HepG2 (cell line): ENCODE data around the gene CDC37. TPM values are rescaled to one million over a fixed set of nuclear protein-coding genes. Genes with fewer than 3 reads are reported as not detected.

Experiments used
- FIP1L1 ChIP-seq: fragments of 200-400 bp; formaldehyde crosslinking; IDR thresholded peaks from 2 replicates; pipeline ENCODE4 v1.6.1; 2018; ENCODE audit warnings: low read depth, mild to moderate bottlenecking, low read length, moderate library complexity, borderline replicate concordance; ENCODE audit not compliant: insufficient read depth
- KDM1A ChIP-seq: IDR thresholded peaks from 2 replicates; pipeline ENCODE4 v1.6.1; 2016; ENCODE audit warnings: missing compliant biosample characterization
- MTA1 ChIP-seq: sonication (generic); formaldehyde crosslinking; IDR thresholded peaks from 2 replicates; pipeline ENCODE4 v1.4.0; 2020; ENCODE audit warnings: missing genetic modification reagents, mild to moderate bottlenecking, borderline replicate concordance
- MTERF4 ChIP-seq: sonication (generic); formaldehyde crosslinking; IDR thresholded peaks from 2 replicates; pipeline ENCODE4 v1.8.0; 2023; ENCODE audit warnings: mild to moderate bottlenecking, missing genetic modification reagents
- NFKBIZ ChIP-seq: IDR thresholded peaks from 2 replicates; pipeline ENCODE4 v1.6.1; 2018; ENCODE audit warnings: missing genetic modification reagents, missing compliant biosample characterization
- POLR2A ChIP-seq, 2 experiments: IDR thresholded peaks; 2 replicates each; pipeline ENCODE4 v1.6.1; 2011; ENCODE audit warnings: low read depth in 2 of 2, low read length in 2 of 2, mild to moderate bottlenecking in 1 of 2, moderate library complexity in 1 of 2; ENCODE audit not compliant: insufficient read depth in 1 of 2
- ZKSCAN8 ChIP-seq: IDR thresholded peaks from 2 replicates; pipeline ENCODE4 v1.6.1; 2016; ENCODE audit warnings: borderline replicate concordance, missing genetic modification reagents, missing compliant biosample characterization
- ZNF251 ChIP-seq: sonication (generic); formaldehyde crosslinking; IDR thresholded peaks from 2 replicates; pipeline ENCODE4 v1.9.0; 2021; ENCODE audit warnings: mild to moderate bottlenecking, missing genetic modification reagents
- ZNF558 ChIP-seq: sonication (generic); formaldehyde crosslinking; IDR thresholded peaks from 2 replicates; pipeline ENCODE4 v1.9.0; 2022; ENCODE audit warnings: mild to moderate bottlenecking, missing genetic modification reagents, borderline replicate concordance
- ZNF7 ChIP-seq: IDR thresholded peaks from 2 replicates; pipeline ENCODE4 v1.6.1; 2016; ENCODE audit warnings: missing biosample characterization, missing genetic modification reagents
- ZNF703 ChIP-seq: sonication (generic); formaldehyde crosslinking; IDR thresholded peaks from 2 replicates; pipeline ENCODE4 v1.5.1; 2020; ENCODE audit warnings: missing genetic modification reagents, mild to moderate bottlenecking, moderate library complexity, borderline replicate concordance
- ZNF800 ChIP-seq: sonication (generic); formaldehyde crosslinking; IDR thresholded peaks from 2 replicates; pipeline ENCODE4 v1.4.0; 2020; ENCODE audit warnings: missing genetic modification reagents
- ZSCAN31 ChIP-seq: sonication (generic); formaldehyde crosslinking; IDR thresholded peaks from 2 replicates; pipeline ENCODE4 v1.5.0; 2020; ENCODE audit warnings: low read depth, mild to moderate bottlenecking, missing genetic modification reagents
- ZSCAN9 ChIP-seq: IDR thresholded peaks from 2 replicates; pipeline ENCODE4 v1.6.1; 2016; ENCODE audit warnings: borderline replicate concordance
- polyA plus RNA-seq, 8 experiments: library from polyadenylated mRNA; depleted of rRNA in 3 of 8; stranded (reverse) in 7 of 8; unstranded in 1 of 8; fragments of >200 nt; fragmentation: Illumina TruSeq in 4 of 8; extraction: Trizol in 4 of 8; gene quantifications; 2 replicates each; pipeline versions ENCODE4 v1.2.1 to v1.2.3, GENCODE V29; 2011 to 2016; ENCODE audit warnings: low read depth in 4 of 8, missing spikeins in 1 of 8, mixed read lengths in 1 of 8; ENCODE audit not compliant: insufficient read depth in 1 of 8
- total RNA-seq, 5 experiments: library from RNA; depleted of rRNA; stranded (reverse); fragments of >200 nt; fragmentation: Illumina TruSeq; extraction: Trizol; gene quantifications; 2 replicates each; pipeline ENCODE4 v1.2.3, GENCODE V29; 2016; ENCODE audit warnings: low read depth in 1 of 5
- TF ChIP-seq, protein P1 (sequence below): sonication (generic); formaldehyde crosslinking; IDR thresholded peaks from 2 replicates; pipeline ENCODE4 v1.4.0; 2020; ENCODE audit warnings: missing genetic modification reagents, borderline replicate concordance
- TF ChIP-seq, protein P2 (sequence below): sonication (generic); formaldehyde crosslinking; IDR thresholded peaks from 2 replicates; pipeline ENCODE4 v1.4.0; 2020; ENCODE audit warnings: missing genetic modification reagents, mild to moderate bottlenecking, borderline replicate concordance
- TF ChIP-seq, protein P3 (sequence below): sonication (generic); formaldehyde crosslinking; IDR thresholded peaks from 2 replicates; pipeline ENCODE4 v1.4.0; 2020; ENCODE audit warnings: missing genetic modification reagents
- TF ChIP-seq, protein P4 (sequence below): sonication (generic); formaldehyde crosslinking; IDR thresholded peaks from 2 replicates; pipeline ENCODE4 v1.8.1; 2023; ENCODE audit warnings: mild to moderate bottlenecking, missing genetic modification reagents

Gene CDC37
- total and polyA plus RNA-seq, 2 of the 13 experiments (the other 11 are each of a cell fraction or from before 2014, with no cell fraction given): 158 to 177 TPM

- TF ChIP-seq, protein P1, sequence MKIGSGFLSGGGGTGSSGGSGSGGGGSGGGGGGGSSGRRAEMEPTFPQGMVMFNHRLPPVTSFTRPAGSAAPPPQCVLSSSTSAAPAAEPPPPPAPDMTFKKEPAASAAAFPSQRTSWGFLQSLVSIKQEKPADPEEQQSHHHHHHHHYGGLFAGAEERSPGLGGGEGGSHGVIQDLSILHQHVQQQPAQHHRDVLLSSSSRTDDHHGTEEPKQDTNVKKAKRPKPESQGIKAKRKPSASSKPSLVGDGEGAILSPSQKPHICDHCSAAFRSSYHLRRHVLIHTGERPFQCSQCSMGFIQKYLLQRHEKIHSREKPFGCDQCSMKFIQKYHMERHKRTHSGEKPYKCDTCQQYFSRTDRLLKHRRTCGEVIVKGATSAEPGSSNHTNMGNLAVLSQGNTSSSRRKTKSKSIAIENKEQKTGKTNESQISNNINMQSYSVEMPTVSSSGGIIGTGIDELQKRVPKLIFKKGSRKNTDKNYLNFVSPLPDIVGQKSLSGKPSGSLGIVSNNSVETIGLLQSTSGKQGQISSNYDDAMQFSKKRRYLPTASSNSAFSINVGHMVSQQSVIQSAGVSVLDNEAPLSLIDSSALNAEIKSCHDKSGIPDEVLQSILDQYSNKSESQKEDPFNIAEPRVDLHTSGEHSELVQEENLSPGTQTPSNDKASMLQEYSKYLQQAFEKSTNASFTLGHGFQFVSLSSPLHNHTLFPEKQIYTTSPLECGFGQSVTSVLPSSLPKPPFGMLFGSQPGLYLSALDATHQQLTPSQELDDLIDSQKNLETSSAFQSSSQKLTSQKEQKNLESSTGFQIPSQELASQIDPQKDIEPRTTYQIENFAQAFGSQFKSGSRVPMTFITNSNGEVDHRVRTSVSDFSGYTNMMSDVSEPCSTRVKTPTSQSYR (CRISPR knock-in tag): no peak
- TF ChIP-seq KDM1A (CRISPR knock-in tag): peak; percentile 98
- no peak for TF ChIP-seq NFKBIZ (CRISPR knock-in tag)
- TF ChIP-seq ZSCAN31 (CRISPR knock-in tag): no peak
- TF ChIP-seq FIP1L1: no peak
- TF ChIP-seq ZNF800: no peak
- TF ChIP-seq, protein P2, sequence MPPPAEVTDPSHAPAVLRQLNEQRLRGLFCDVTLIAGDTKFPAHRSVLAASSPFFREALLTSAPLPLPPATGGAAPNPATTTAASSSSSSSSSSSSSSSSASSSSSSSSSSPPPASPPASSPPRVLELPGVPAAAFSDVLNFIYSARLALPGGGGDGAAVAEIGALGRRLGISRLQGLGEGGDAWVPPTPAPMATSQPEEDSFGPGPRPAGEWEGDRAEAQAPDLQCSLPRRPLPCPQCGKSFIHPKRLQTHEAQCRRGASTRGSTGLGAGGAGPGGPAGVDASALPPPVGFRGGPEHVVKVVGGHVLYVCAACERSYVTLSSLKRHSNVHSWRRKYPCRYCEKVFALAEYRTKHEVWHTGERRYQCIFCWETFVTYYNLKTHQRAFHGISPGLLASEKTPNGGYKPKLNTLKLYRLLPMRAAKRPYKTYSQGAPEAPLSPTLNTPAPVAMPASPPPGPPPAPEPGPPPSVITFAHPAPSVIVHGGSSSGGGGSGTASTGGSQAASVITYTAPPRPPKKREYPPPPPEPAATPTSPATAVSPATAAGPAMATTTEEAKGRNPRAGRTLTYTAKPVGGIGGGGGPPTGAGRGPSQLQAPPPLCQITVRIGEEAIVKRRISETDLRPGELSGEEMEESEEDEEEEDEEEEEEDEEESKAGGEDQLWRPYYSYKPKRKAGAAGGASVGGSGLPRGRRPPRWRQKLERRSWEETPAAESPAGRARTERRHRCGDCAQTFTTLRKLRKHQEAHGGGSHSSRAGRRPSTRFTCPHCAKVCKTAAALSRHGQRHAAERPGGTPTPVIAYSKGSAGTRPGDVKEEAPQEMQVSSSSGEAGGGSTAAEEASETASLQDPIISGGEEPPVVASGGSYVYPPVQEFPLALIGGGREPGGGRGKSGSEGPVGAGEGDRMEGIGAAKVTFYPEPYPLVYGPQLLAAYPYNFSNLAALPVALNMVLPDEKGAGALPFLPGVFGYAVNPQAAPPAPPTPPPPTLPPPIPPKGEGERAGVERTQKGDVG (CRISPR knock-in tag): peak; percentile 88; the same call in 1 of the 2 replicates
- TF ChIP-seq, protein P3, sequence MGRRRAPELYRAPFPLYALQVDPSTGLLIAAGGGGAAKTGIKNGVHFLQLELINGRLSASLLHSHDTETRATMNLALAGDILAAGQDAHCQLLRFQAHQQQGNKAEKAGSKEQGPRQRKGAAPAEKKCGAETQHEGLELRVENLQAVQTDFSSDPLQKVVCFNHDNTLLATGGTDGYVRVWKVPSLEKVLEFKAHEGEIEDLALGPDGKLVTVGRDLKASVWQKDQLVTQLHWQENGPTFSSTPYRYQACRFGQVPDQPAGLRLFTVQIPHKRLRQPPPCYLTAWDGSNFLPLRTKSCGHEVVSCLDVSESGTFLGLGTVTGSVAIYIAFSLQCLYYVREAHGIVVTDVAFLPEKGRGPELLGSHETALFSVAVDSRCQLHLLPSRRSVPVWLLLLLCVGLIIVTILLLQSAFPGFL (CRISPR knock-in tag): no peak
- TF ChIP-seq ZNF7 (CRISPR knock-in tag): no peak
- no peak for TF ChIP-seq ZNF703 (CRISPR knock-in tag)
- TF ChIP-seq ZNF251 (CRISPR knock-in tag): no peak
- peak; percentile 42; the same call in 1 of the 2 replicates for TF ChIP-seq MTERF4 (CRISPR knock-in tag)
- no peak for TF ChIP-seq MTA1 (CRISPR knock-in tag)
- TF ChIP-seq, protein P4, sequence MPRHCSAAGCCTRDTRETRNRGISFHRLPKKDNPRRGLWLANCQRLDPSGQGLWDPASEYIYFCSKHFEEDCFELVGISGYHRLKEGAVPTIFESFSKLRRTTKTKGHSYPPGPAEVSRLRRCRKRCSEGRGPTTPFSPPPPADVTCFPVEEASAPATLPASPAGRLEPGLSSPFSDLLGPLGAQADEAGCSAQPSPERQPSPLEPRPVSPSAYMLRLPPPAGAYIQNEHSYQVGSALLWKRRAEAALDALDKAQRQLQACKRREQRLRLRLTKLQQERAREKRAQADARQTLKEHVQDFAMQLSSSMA (CRISPR knock-in tag): no peak
- TF ChIP-seq ZNF558 (CRISPR knock-in tag): 0 out of 2 replicates have a peak, but pooled peaks have one; percentile 47
- no peak for TF ChIP-seq POLR2A (IDR thresholded peaks at IDR 0.05; ENCODE audit: insufficient read depth in 1 of 2, low read depth in 2 of 2, low read length in 2 of 2)
- no peak for TF ChIP-seq ZSCAN9
- peak; percentile 98 for TF ChIP-seq ZKSCAN8 (CRISPR knock-in tag)
These were observed 28.1 kb upstream of the CDC37 start (continued) for GRCh38 chr19:10431254-10431942.
